HG02610 (cell line): ENCODE measurements around the gene SPEM1.
A peak's percentile ranks its signal among the peaks of the same experiment; 100 is the strongest.

ENCODE experiments used
- ATAC-seq: cut with Tn5 transposase; IDR thresholded peaks from one replicate; pipeline ENCODE4 v1.9.1; 2021; ENCODE audit warnings: mild to moderate bottlenecking, moderate library complexity; ENCODE audit not compliant: unreplicated experiment

Gene SPEM1

GRCh38 chr17:7417056-7417655 is 3.0 kb upstream of the SPEM1 start:
- no peak for ATAC-seq

GRCh38 chr17:7418472-7419152 is 1.5 kb upstream of the SPEM1 start:
- ATAC-seq: no peak

- no peak for ATAC-seq
Measured at GRCh38 chr17:7421186-7421585, 1.1 kb downstream of the SPEM1 start.

DNA sequence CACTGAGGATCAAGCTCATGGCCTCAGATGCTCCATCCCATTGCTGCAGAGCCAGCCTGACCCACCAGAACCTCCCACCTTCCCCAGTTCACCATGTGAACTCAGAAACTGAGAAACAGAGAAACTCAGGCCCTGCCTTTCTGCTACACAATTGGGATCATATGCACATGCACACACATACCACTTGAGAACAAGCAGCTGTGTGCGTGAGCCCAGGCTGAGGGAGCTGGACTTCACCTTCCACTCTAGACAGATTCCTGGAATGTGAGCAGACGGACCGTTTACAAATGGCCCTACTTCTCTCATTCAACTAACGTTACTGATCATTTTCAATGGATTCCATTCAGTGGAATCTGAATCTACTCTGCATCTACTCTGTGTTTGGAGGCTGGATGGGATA is 3.6 kb downstream of the SPEM1 start:
- no peak for ATAC-seq

DNA sequence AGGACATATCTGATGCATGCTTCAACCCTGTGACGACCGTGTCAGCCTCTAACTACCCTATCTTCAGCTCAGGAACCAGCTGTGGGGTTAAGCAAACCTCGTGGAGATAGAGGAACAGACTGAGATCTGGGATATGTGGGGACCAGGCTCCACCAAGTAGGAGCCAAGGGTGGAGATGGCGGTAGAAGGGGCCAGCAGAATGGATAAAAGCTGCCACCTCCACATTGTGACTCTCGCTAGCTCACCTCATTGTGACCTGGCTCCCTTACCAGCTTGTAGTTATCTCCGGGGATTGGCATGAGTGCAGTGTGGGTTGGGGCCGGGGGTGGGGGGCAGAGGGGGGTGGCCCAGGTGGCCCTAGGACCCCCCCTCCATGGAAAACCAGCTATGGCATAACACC is 5.2 kb downstream of the SPEM1 start, which contains the start of gene SPEM2:
SPEM2 (plus strand) TSS at position 301 of the 400 bp plus-strand sequence; CDS start at position 374, 73 bp downstream.
- no peak for ATAC-seq

GRCh38 chr17:7425756-7426155 is 5.6 kb downstream of the SPEM1 start:
- no peak for ATAC-seq

DNA sequence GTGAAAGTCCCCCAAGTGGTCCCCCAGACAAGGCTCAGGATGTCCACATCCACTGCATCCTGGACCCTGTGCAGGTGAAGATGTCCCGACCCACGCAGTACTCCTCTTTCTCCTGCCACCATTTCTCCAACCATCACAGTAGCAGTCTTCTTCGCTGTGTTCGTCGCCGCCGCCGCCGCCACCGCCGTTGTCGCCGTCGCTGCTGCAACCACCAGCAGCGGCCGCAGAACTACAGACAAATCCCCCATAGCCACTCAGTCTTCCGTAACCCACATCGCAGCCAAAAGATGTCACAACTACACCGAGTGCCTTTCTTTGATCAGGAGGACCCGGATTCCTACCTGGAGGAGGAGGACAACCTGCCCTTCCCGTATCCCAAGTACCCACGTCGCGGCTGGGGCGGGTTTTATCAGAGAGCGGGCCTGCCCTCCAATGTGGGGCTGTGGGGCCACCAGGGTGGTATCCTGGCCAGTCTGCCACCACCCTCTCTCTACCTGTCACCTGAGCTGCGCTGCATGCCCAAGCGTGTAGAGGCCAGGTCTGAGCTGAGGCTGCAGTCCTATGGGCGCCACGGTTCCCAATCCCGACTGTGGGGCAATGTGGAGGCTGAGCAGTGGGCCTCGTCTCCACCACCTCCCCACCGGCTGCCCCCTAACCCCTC is 6.2 kb downstream of the SPEM1 start:
- ATAC-seq: no peak

DNA sequence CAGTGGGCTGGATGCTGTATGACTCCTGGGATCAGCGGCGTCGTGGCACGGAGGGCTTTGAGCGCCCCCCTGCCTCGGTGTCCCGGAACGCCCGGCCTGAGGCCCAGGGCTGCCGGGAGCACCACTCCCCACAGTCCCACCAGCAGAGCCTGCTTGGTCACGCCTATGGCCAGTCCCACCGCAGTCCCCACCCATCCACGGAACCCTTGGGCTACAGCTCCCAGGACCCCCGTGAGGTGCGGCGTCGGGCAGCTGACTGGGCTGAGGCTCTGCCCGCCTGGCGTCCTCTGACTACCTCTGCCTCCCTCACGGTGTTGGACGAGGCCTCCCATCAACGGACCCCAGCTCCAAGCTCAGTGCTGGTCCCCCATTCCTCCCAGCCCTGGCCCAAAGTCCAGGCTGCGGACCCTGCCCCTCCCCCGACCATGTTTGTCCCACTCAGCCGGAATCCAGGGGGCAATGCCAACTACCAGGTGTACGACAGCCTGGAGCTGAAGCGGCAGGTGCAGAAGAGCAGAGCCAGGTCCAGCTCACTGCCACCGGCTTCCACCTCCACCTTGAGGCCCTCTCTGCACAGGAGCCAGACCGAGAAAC is 6.9 kb downstream of the SPEM1 start:
- no peak for ATAC-seq

- no peak for ATAC-seq
Measured at GRCh38 chr17:7427549-7427948, 7.4 kb downstream of the SPEM1 start.

DNA sequence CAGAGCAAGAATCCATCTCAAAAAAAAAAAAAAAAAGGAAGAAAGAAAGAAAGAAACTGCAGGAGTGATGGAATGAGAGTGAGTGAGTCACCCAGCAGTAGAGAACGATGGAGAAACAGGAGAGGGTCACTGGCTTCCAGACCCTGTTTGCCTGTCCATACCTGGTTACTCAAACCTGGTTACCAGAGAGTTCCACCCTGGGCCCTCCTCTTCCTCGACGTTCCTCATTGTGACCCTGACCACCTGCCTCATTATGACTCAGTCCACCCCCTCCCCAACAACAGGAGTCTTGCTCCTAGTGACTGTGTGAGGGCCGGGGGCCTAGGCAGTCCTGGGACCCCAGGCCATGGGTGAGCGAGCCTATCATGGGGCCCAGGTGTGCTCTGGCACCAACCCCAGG is 8.4 kb downstream of the SPEM1 start, which contains the start of gene SPEM3:
SPEM3 (plus strand) TSS at position 301 of the 400 bp plus-strand sequence; CDS start at position 347, 46 bp downstream.
- ATAC-seq: no peak

DNA sequence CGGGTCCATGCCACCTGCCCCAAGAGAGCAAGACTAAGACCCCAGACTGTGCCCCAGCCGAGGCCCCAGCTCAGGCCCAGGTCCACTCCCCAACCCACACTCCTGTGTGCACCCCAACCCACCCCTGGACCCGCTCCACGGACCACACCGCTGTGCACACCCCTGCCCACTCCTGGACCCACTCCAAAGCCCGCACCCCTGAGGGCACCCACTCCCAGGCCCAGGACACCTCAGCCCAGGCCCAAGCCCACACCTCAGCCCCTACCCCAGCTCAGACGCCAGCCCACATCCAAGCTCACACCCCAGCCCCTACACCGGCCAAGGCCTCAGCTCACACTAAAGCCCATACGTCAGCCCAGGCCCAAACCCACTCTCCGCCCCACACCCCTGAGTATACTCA is 9.6 kb downstream of the SPEM1 start:
- ATAC-seq: no peak

DNA sequence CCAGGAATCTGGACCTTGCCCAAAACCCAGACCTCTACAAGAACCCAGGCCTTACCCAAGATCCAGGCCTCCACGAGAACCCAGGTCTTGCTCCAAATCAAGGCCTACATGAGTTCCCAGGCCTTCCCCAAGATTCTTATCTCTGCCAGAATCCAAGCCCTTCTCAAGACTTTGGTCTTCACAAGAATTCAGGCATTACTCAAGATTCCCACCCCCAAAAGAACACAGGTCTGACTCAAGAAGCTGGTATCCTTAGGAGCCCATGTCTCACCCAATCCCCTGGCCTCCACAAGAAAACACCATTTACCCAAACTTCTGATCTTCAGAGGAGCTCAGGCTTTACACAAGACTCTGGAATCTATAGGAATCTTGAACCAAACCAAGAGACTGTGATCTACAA is 11.1 kb downstream of the SPEM1 start:
- ATAC-seq: no peak

DNA sequence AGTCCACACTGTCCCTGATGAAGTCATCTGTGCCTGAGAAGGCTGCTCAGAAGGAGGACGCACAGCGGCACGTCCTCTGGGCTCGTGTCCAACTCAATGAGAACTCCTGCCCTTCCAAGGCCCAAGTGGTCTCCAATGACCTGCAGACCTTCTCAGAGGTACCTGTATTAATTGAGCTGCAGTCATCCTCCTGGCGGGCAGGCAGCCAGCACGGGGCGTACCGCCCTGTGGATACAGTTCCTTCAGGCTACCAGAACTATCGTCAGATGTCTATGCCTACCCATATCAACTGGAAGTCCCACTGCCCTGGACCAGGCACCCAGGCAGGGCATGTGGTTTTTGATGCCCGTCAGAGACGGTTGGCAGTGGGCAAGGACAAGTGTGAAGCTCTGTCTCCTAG is 12.2 kb downstream of the SPEM1 start:
- no peak for ATAC-seq

- peak; percentile 8 for ATAC-seq
Measured at GRCh38 chr17:7435676-7436555, 15.8 kb downstream of the SPEM1 start.

DNA sequence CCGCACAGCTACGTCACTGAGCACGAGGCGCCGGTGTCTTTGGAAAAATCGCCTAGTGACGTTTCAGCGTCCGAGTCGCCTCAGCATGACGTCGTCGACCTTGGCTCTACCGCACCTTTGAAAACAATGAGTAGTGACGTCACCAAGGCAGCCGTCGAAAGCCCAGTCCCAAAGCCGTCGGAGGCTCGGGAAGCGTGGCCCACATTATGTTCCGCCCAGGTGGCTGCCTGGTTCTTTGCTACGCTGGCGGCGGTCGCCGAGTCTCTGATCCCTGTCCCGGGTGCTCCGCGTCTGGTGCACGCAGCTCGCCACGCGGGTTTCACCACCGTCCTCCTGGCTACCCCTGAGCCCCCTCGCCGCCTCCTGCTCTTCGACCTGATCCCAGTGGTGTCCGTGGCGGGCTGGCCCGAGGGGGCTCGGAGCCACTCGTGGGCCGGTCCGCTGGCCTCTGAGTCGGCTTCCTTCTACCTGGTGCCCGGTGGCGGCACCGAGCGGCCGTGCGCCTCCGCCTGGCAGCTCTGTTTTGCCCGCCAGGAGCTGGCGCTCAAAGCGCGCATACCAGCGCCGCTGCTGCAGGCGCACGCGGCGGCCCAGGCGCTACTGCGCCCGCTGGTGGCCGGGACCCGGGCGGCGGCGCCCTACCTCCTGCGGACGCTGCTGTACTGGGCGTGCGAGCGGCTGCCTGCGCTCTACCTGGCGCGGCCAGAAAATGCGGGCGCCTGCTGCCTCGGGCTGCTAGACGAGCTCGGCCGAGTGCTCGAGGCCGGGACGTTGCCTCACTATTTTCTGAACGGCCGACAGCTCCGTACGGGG is 16.6 kb downstream of the SPEM1 start:
- ATAC-seq: no peak

DNA sequence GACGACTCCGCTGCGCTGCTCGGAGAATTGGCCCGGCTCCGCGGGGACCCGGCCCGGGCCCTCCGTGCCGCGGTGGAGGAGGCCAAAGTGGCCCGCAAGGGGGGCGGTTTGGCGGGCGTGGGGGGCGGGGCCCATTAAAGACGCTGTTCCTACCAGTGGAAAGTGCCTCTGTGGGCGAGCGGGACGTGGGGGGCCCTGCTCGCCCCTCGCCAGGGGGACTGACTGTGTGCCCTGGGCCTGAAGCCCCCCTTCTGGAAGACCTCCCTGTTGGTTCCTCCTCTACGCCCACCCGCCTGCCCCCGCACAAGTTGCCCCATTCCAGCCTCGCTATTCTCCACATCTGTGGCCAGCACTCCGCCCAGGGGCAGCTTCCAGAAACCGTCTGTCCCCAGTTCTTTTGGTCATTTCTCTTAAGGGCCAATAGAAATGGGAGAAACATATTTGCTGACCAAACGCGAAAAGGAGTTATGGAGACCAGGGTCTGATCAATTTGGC is 17.3 kb downstream of the SPEM1 start:
- ATAC-seq: no peak

DNA sequence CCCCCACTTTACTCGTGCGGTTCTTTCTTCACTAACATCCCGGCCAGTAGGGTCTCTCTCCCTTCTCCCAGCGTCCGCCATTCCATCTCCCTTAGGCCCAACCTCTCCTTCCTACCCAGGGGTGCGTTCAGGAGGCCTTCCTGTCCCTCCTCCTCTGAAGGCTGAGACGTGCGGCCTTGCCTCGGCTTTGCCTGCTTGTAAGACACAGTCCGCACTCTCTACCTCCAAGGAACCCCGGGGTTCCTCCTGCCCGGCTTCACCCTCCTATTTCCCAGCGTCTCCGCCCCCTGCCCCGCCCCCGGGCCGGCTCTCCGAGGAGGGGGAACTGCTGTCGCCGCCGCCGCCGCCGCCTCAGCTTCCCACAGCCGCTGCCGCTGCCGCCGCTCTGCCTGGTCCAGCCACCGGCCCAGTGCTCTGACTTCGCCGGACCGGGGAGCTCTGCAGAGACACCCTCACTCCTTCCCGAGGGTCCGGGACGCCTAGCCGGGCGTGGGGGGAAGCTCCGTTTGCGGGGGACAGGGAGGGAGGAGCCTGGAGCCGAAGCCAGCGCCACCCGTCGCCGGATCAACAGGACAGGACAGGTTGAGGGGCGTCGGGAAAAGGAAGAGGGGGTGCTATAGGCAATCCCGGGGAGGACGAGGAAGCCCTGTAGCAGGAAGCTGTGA is 18.0 kb downstream of the SPEM1 start:
- no peak for ATAC-seq

DNA sequence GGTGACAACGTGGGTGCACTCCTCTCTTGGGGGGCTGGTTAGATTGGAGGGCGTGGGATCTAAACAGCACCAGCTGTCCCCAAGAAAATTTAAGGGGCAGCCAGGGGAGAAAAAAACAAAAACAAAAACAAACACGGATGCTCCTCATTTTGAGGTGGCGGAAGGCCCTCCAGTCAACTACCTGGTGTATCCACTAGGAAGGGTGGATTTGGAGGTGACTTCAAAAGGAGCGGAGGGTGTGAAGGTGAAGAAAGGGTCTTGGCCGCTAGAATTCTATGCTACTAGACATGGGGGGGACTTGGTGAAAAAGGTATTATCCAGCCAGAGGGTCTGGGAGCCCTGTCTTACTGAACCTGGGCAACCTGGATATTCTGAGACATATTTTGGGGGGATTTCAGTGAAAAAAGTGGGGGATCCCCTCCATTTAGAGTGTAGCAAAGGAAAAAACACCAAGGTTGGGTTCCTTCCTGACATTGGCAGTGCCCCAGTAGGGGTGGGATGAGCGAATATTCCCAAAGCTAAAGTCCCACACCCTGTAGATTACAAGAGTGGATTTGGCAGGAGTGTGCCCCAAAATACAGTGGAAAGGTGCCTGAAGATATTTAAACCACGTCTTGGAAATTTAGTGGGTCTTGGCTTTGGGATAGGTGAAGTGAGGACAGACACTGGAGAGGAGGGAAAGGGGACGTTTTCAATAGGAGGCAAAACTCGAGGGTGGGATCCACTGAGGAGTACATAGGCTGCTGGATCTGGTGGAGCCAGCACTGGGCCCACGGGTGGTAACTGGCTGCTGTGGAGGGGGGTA is 18.7 kb downstream of the SPEM1 start:
- ATAC-seq: no peak
